ENCODE results near the gene A2M.

GRCh38 chr12:9130244-9130643, 14.5 kb upstream of the A2M start:
- no peak for TF ChIP-seq POLR2A (IDR thresholded peaks at IDR 0.05; ENCODE audit: low read length)
- TF ChIP-seq GATA1 (IDR thresholded peaks at IDR 0.05; ENCODE audit: low read depth, low read length): no peak
